Heart left ventricle (tissue), 13 donors: ENCODE measurements around the gene PHLPP1.

Source experiments
- CTCF ChIP-seq, 12 donors: fragments of 200-600 bp; sonication (generic) in 4 of 12; IDR thresholded peaks; one replicate each; pipeline versions ENCODE4 v1.5.0 to v1.8.0; 2018 to 2022; ENCODE audit warnings: antibody characterized with exemption in 12 of 12, mild to moderate bottlenecking in 5 of 12
- POLR2A ChIP-seq, 2 donors: fragments of 450-650 bp; IDR thresholded peaks; one replicate each; pipeline ENCODE4 v1.6.1; 2017; ENCODE audit warnings: antibody characterized with exemption in 2 of 2, mild to moderate bottlenecking in 2 of 2, moderate library complexity in 2 of 2
- donor health status: ischemic (EF 13 %, LVEDD 7.1; RV severe dilation, severe dysfunction).
- donor health status: DM: no; HTN: yes; CAD: no.
- donor health status: DM: no; HTN: no; CAD: no.
- donor health status: ischemic (EF 25% LVEDD 6.9; RV normal size, moderate dysfunction).
- donor health status: ischemic (EF 25% LVEDD 5.7; RV mildly dilated, moderate dysfunction).
- donor health status: ischemic (EF 35%, LVEDD 5.7; RV mildly dilated, moderate dysfunction).
- donor health status: nonischemic (EF 11% LVEDD 7.7; RV severe dilation, severe dysfunction).
- donor health status: DM: yes; HTN: yes; CAD: no.
- donor health status: PGD.
- donor health status: ischemic (EF 29% LVEDD 5.4; RV normal size, mild dysfunction).
- donor health status: nonischemic (EF 23%, LVEDD 6.1; RV moderate dilation, normal function).

DNA sequence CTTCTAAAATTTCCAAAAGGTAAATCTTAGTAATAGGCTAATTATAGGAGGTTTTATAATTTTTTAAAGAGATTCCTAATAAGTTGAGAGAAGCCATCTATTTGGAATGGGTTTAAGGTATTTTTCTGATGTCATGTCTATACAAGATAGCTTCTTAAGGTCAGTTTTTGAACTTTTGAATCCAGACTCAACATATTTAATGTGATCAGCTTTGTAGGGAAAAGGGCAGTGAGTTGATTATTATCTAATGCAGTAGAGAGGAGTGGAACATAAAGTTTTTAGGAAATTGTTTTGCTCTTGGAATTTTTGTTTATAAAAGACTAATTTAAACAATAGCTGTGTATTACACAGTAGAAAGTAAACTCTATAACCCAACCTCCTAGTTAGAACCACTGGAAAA is 96.3 kb downstream of the PHLPP1 start:
- TF ChIP-seq CTCF (IDR thresholded peaks at IDR 0.05), result no peak
- TF ChIP-seq POLR2A (IDR thresholded peaks at IDR 0.05), result no peak
